ENCODE data around the gene GBP1.

DNA sequence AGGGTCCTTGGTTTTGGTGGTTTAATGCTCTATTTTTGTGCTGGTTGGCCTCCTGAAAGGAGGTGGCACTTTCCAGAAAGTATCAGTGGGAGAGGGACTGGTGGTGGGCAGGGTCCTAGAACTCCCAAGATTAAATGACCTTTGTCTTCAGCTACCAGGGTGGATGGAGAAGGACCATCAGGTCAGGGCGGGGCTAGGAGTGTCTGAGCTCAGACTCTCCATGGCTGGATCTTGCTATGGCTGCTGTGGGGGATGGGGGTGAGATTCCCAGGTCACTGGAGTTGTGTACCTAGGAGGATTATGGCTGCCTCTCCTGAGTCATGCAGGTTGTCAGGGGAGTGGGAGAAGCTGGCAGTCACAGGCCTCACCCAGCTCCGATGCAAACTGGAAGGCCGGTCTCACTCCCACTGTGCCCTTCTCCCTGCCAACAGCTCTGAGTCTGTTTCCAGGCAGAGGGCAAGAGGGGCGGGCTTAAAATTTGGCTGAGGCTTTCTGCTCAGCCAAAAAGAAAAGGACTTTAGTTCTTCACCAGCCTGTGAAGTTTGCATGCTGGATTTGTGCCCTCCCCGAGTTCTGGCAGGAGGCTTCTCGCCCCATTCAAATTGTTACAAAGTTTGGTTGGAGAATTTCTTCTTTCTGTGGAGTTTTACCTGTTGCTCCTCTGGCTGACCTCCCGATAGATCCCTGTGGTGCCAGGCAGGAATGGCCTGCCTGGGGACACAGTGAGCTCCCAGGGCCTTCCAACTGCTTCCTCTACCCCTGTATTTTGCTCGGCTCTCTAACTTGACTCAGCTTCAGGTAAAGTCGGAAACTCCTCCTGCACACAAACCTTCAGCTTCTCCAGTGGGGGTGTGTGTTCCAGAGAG, 59.5 kb downstream of the GBP1 start:
- no peak for TF ChIP-seq RAD21 (IDR thresholded peaks at IDR 0.05; ENCODE audit: low read depth)
- TF ChIP-seq, protein P1, sequence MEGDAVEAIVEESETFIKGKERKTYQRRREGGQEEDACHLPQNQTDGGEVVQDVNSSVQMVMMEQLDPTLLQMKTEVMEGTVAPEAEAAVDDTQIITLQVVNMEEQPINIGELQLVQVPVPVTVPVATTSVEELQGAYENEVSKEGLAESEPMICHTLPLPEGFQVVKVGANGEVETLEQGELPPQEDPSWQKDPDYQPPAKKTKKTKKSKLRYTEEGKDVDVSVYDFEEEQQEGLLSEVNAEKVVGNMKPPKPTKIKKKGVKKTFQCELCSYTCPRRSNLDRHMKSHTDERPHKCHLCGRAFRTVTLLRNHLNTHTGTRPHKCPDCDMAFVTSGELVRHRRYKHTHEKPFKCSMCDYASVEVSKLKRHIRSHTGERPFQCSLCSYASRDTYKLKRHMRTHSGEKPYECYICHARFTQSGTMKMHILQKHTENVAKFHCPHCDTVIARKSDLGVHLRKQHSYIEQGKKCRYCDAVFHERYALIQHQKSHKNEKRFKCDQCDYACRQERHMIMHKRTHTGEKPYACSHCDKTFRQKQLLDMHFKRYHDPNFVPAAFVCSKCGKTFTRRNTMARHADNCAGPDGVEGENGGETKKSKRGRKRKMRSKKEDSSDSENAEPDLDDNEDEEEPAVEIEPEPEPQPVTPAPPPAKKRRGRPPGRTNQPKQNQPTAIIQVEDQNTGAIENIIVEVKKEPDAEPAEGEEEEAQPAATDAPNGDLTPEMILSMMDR (IDR thresholded peaks at IDR 0.05 in 2 of 3, conservative IDR thresholded peaks at IDR 0.05 in 1 of 3; ENCODE audit: borderline replicate concordance in 1 of 3, insufficient read depth in 1 of 3, low read depth in 2 of 3, low read length in 2 of 3), result no peak
- TF ChIP-seq YY1 (IDR thresholded peaks at IDR 0.05; ENCODE audit: extremely low read depth, insufficient replicate concordance, low read depth, low read length), result no peak
- TF ChIP-seq, protein P2, sequence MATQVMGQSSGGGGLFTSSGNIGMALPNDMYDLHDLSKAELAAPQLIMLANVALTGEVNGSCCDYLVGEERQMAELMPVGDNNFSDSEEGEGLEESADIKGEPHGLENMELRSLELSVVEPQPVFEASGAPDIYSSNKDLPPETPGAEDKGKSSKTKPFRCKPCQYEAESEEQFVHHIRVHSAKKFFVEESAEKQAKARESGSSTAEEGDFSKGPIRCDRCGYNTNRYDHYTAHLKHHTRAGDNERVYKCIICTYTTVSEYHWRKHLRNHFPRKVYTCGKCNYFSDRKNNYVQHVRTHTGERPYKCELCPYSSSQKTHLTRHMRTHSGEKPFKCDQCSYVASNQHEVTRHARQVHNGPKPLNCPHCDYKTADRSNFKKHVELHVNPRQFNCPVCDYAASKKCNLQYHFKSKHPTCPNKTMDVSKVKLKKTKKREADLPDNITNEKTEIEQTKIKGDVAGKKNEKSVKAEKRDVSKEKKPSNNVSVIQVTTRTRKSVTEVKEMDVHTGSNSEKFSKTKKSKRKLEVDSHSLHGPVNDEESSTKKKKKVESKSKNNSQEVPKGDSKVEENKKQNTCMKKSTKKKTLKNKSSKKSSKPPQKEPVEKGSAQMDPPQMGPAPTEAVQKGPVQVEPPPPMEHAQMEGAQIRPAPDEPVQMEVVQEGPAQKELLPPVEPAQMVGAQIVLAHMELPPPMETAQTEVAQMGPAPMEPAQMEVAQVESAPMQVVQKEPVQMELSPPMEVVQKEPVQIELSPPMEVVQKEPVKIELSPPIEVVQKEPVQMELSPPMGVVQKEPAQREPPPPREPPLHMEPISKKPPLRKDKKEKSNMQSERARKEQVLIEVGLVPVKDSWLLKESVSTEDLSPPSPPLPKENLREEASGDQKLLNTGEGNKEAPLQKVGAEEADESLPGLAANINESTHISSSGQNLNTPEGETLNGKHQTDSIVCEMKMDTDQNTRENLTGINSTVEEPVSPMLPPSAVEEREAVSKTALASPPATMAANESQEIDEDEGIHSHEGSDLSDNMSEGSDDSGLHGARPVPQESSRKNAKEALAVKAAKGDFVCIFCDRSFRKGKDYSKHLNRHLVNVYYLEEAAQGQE (IDR thresholded peaks at IDR 0.05; ENCODE audit: low read depth), result no peak
- no peak for TF ChIP-seq POLR2AphosphoS5 (IDR thresholded peaks at IDR 0.05; ENCODE audit: low read depth, low read length)
- TF ChIP-seq POLR2A (IDR thresholded peaks at IDR 0.05; ENCODE audit: borderline replicate concordance, extremely low read depth, insufficient read depth, insufficient read length), result no peak
- TF ChIP-seq ZNF274 (IDR thresholded peaks at IDR 0.05; ENCODE audit: low read depth, low read length), result no peak
- TF ChIP-seq EZH2 (IDR thresholded peaks at IDR 0.05), result no peak
- no peak for TF ChIP-seq EZH2phosphoT487 (IDR thresholded peaks at IDR 0.05; ENCODE audit: borderline replicate concordance)
- TF ChIP-seq, protein P3, sequence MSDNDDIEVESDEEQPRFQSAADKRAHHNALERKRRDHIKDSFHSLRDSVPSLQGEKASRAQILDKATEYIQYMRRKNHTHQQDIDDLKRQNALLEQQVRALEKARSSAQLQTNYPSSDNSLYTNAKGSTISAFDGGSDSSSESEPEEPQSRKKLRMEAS (IDR thresholded peaks at IDR 0.05), result no peak

Data from HCT116 (cell line).